Measurements from ENCODE around the gene TMEM92.
"Not testable (repeated sequence)": the region's sequence is repeated elsewhere in the genome, so short reads cannot be mapped to it uniquely, and the experiment has no call there.

Gene TMEM92

DNA sequence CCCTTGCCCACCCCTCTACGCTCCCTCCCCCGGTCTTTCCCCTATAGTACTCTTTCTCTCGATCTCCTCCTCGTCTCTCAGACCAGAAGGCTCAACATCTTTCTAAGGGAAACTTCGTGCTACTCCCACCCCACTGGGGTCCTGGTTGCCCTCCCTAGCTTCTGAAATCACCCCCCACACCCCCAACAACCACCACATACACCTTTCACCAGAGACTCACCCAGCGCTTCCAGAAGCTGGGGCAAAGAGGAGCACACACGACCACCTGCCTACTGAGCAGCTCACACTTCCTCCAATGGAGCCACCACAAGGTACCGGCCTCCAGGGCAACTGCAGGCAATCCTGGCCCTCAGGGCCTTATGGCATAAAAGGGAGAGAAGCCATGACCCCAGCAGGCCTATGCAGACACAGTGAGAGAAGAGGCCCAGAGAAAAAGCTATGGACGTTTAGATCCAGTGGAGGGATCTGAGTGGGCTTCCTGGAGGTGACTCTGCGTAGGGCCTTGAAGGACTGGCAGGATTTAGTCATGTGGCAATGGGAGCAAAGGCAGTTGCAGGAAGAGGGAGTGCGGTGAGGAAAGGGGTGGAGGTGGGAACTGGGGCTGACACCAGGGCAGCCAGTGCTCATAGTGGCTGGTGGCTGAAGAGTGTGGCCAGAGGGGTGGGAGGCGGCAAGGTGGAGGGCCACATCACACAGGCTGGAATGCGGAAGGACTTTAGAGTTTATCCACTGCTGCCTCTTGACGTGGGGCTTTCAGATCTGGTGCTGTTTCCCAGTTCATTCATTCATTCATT lies 12.1 kb upstream of the TMEM92 start:
- DNase-seq (ENCODE audit: low spot score): no peak

- DNase-seq (ENCODE audit: low spot score): no peak
Measured at GRCh38 chr17:50263331-50264262, 10.7 kb upstream of the TMEM92 start.

DNA sequence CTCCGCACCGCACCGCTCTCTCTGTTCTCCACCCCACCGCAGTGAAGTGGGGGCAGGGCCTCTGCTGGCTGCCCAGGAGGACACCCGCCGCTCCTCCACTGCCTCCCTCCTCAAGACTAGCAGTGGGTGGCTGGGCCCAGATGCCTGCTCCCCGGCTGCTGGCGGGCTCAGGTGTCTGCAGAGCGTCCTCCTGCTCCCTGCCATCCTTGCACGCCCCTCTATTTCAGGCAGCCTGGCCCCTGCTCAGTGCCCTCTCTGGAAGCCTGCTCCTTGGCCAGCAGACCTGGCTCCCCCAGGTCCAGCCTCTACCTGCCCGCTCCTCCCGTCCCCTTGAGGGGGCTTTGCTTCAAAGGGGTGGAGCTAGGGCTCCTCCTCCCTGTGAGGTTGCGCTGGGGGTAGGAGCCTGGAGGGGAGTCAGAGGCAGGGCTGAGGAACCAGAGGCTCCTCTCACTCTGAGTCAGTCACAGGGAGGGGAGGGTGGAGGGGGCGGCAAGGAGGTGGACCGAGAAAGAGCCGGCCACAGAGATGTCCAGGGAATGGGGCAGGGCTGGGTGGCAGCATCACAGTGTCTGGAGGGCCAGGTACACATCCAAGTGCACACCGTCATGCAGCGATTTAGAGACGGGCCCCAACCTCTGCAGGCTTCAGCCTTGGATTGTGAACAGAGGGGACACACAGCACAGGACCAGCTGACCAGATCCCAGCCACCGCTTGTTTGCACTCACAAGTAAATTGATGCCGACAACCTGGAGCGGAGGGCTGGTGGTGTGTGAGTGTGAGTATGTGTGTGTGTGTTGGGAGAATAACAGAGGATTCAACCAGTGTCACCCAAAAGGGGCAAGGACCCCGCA lies 9.8 kb upstream of the TMEM92 start:
- DNase-seq (ENCODE audit: low spot score): peak; percentile 79

DNA sequence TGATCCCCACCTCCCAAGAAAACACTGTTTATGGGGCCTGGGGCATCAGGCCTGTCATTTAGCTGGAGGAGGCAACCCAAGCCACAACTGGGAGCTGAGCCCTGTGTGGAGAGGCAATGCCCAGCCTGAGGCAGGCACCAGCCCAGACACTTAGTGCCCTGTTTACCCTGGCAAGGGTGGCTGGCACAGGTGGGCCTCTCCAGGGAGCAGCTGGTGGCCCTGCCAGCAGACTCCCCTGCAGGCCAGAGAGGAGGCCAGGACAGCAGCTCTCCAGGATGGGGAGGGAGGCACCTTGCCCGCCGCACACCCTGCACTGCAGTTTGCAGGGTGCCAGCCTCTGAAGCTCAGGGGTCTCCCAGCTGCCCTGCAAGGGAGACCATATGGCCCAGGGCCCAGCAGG lies 9.1 kb upstream of the TMEM92 start:
- DNase-seq (ENCODE audit: low spot score): no peak

GRCh38 chr17:50265690-50266315 lies 8.5 kb upstream of the TMEM92 start:
- no peak for DNase-seq (ENCODE audit: low spot score)

- peak; percentile 82 for DNase-seq (ENCODE audit: low spot score)
Measured at GRCh38 chr17:50266384-50267073, 7.7 kb upstream of the TMEM92 start.

- peak; percentile 49 for DNase-seq (ENCODE audit: low spot score)
Measured at GRCh38 chr17:50267074-50267841, 7.0 kb upstream of the TMEM92 start.

DNA sequence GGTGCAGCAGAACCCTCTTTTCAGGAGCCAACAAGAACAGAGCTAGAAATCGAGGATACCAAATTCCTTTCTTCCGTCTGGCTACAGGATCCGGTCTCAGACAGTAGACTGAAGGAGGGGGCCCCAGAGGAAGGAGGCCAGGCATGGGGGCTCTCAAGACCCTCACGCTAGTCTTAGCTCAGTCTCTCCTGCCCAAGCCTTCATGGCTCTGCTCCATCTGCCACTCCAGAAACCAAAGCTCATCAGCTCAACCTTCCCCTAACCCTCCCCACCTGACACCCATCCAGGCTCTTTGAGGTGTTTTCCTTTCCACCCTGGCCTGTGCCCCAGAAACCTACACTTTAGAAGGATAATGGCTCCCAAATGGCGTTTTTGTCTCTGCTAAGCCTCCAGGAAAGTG lies 6.2 kb upstream of the TMEM92 start:
- no peak for DNase-seq (ENCODE audit: low spot score)

DNA sequence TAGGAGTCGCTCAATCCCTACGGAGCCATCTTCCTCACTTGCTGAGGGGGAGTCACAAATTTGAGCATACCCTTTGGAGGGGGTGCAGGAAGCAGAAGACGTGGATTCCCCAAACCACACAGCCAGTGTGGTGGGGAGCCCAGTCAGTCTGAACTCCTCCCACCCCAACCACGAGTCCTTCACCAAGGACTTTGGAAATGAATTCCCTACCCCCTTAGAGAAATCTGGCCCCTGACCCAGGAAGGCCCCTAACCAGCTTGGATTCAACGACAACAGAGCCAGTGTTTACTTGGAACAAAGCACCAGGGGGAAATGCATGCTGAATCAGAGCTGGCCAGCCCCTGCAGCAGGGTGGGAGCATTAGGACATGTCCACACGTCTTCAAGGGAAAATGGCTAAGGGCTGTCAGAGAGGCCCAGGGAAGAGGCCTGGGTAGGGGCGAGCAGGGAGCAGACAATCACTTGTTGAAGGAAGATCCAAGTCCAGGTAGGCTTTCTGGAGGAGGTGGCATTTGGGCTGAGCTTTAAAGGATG lies 5.5 kb upstream of the TMEM92 start:
- no peak for DNase-seq (ENCODE audit: low spot score)

DNA sequence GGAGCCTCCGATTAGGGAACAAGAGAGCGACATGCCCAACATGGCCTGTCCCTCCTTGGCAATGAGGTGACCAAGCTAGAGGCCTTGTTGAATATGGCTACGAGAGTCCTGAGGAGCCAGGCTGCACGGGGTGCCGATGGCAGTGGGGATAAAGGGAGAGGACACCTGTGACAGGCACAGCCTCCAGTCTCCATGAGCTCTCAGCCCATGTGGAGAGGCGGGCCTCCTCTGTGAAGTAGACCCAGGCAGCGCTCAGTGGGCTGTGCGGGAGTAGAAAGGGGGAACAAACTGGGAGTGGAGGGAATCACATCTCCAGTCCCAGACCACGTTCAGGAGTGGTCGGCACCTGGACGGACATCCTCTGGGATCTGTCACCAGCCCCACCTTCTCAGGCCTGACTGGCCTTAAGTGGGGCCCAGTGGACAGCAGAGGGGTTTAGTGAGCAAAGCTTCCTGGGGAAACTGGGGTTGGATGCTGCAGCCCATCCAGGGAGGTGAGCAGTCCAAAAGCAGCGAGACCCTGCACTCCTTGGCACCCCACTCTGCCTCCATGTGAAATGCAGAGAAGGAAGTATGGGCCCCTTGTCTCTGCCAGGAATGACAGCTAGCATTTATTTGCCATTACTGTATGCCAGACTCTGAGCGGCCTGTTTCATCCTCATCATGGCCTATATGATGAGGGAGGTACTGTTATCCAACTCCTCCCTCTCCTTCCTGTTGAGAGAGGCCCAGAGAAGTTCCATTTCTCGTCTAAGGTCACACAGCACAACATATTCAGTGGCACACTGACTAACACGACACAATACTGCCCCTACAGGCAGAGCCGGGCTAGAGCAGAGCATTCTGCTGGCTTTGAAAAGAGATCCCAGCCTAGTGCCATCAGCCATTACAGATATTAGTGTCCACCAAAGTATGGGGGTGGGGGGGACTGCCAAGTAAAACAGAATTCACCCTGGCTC lies 4.5 kb upstream of the TMEM92 start:
- peak; percentile 75 for DNase-seq (ENCODE audit: low spot score)

- peak; percentile 58 for DNase-seq (ENCODE audit: low spot score)
Measured at GRCh38 chr17:50270435-50271362, 3.6 kb upstream of the TMEM92 start.

DNA sequence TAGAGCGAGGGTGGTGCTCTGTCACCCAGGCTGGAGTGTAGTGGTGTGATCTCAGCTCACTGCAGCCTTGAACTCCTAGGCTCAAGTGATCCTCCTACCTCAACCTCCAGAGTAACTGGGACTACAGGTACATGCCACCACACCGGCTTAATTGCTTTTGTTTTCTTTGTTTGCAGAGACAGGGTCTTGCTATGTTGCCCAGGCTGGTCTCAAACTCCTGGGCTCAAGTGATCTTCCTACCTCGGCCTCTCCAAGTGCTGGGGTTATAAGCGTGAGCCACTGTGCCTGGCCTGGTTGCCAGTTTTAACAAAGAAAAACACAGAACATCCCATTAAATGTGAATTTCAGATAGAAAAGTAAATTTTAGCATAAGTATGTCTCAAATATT lies 2.9 kb upstream of the TMEM92 start:
- DNase-seq (ENCODE audit: low spot score): not testable (repeated sequence)

- DNase-seq (ENCODE audit: low spot score): no peak
Measured at GRCh38 chr17:50272246-50272645, 2.0 kb upstream of the TMEM92 start.

- peak; percentile 64 for DNase-seq (ENCODE audit: low spot score)
Measured at GRCh38 chr17:50272711-50273653, 1.3 kb upstream of the TMEM92 start.

GRCh38 chr17:50273654-50274040 lies 619 bp upstream of the TMEM92 start:
- no peak for DNase-seq (ENCODE audit: low spot score)

DNA sequence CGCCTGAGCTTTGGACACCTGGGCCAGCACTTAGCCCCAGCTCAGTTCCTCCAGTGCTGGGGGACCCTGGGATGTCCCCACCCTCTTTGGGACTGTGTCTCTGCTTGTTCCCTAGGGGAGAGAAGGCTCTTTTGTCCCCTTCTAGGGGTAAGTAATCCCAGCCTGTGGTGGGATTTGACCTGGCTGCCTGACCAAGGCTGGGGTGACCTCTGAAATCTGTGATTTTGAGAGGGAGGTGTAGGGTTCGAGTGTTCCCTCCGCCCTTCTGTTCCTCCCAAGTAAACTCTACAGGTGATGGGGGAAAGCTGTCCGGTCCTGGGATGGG lies 593 bp downstream of the TMEM92 start:
- DNase-seq (ENCODE audit: low spot score): no peak

DNA sequence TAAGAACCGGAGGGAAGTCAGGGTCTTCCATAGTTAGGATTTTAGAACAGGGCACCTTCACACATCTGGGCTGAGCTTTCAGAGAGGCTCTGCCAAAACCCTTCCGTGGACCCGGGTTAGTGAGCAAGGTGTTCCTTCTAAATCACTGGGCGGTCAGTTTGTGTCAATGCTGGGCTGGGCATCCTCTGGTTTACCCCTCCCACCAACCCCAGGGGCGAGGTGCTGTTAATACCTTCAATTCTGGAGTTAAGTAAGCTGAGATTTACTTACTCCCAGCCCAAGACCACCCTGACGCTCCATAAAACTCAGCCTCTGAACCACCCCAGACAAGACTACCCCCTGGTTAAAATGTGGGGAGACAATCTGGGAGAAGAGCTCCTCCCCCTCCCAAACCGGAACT lies 1.0 kb downstream of the TMEM92 start:
- no peak for DNase-seq (ENCODE audit: low spot score)
